GM21515 (cell line): ENCODE results near the gene SLC39A11.
"Not testable (repeated sequence)": the region's sequence is repeated elsewhere in the genome, so short reads cannot be mapped to it uniquely, and the experiment has no call there.

Experiments used
- ATAC-seq: cut with Tn5 transposase; IDR thresholded peaks from one replicate; pipeline ENCODE4 v1.9.1; 2021; ENCODE audit not compliant: unreplicated experiment

Gene SLC39A11, protein sequence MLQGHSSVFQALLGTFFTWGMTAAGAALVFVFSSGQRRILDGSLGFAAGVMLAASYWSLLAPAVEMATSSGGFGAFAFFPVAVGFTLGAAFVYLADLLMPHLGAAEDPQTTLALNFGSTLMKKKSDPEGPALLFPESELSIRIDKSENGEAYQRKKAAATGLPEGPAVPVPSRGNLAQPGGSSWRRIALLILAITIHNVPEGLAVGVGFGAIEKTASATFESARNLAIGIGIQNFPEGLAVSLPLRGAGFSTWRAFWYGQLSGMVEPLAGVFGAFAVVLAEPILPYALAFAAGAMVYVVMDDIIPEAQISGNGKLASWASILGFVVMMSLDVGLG

DNA sequence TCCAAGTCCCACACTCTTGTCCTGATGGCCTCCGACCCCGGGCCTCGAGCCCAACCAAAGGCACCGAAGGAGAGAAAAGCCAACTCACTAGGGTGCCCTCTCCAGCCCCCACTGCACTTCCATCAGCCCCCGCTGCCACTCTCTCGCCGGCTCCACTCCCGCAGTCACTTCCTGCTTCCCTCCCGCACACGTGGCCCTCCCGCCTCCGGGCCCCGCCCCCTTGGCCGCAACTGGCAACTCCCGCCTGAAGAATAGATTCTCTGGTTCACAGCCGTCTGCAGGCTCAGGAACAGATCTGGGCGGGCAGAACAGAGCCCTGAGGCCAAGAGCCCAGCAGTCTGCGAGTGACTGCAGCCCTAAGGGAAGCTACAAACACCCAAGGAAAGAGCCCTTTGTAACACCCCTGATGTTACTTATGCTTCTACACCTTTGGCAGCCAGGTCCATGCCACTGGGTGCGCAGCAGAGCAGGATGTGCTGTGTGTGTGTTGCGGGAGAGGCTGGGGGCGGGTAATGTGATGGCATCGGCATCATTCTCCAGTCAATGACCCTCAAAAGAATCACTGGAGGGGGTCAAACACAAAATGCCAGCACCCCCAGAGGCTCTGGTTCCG is at the start of gene SLC39A11:
SLC39A11 (minus strand) TSS at position 166 of the 613 bp plus-strand sequence. CDS start 3,924 bp downstream, outside the sequence.
- ATAC-seq = peak; percentile 99

DNA sequence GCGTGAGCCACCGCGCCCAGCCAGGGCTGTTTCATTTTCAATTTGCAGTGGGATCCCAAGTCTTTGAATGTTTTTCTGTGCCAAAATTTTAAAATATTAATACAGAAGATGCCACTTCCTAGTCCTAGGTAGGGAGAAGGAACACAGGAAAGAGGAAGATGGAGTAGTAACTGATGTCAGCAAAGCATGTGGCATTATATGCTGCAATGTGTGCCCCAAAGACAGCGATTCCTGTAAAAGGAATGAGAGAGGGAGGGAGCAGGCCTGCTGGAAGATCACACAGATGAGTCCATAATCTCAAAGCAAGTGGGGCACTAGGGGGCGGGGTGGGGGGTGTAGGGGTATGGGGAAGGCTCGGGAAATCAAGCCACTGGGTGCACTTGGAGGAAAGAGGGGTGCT is 48.9 kb upstream of the SLC39A11 start:
- no peak for ATAC-seq

DNA sequence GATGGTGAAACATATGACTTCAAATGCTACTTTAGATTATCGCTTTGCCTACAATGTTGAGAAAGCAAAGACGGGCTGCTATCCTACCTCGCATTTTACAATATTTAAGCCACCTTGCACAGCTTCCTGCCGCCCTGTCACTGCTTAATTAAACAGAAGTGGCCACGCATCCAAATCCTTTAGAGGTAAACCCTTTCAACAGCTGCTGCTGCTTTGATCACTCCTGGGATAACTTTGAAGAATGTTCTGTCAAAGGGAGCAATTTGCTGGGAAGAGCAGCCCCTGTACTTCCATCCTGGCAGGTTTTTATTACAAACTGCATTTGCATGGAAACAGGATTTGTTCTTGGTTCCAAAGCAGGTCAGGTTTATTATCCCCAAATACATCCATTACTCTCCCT is 48.1 kb upstream of the SLC39A11 start:
- no peak for ATAC-seq

DNA sequence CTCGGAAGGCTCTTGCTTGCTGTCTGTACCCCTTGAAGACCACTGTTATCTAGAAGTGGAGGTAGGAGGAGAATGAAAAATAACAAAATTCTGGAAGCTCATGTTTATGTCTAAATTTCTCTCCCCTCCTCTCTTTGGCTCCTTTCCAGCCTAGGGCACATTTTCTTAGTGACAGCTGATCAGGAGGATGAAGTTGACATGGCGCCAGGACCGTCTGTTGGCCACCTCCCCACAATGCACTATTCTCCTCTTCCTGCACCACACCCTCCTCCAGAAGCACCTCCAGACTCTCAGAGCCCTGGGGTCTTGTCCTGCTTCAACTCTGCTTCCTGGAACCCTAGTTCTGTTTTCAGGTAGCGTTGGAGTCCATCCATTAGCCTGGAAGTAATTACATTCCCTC is 46.8 kb upstream of the SLC39A11 start:
- ATAC-seq = no peak

DNA sequence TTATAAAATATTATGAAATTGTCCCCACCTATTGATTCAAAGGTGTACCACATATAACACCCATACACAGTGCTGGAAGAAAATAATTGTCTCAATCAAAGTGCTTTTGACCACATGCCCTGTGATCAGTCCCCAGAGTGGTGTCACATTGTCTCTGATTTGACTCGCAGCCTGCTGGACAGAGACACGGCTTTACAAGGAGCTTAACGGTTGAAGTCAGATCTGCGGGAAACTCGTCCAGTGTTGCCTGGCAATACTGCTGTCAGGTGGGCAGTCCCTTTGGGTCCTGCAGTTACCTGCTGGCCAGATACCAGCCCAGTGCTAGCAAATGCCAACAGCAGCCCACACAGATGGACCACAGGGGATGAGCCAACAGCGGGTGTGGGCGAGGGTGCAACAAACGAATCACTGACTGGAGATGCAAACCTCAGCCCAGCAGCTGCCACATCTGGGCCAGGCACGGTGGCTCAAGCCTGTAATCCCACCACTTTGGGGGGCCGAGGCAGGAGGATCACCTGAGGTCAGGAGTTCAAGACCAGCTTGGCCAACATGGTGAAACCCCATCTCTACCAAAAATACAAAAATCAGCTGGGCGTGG is 46.2 kb upstream of the SLC39A11 start:
- no peak for ATAC-seq

DNA sequence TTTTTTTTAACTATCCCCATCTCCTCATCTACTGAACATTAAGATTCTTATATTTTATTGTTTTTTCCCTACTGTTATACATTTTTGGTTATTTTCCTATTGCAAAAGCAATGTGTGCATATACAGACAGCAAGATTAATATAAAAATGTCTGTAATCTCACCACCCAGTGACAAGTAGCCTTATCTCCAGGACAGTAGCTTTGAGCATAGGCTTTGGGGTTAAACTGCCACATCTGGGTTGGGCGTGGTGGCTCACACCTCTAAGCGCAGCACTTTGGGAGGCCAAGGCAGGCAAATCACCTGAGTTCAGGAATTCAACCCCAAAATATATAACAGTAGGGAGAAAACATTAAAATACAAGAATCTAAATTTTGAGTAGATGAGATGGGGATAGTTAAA is 44.9 kb upstream of the SLC39A11 start:
- ATAC-seq = no peak

DNA sequence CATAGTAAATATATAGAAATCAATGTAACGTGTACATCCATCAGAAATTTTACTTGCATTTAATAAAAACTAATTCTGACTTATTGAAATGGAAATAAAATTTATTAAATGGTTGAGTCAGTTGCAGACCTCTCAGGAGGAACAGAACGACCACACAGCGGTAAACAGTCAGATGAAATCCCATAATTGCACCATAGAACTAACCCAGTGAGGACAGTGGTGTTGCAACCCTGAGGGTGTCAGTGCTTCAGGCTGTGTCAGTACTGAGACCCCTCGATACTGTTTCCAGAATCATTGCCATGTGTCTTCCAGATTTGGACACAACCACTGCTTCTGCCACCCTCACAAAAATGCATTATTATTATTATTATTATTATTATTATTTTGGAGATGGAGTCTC is 43.3 kb upstream of the SLC39A11 start:
- ATAC-seq = no peak

DNA sequence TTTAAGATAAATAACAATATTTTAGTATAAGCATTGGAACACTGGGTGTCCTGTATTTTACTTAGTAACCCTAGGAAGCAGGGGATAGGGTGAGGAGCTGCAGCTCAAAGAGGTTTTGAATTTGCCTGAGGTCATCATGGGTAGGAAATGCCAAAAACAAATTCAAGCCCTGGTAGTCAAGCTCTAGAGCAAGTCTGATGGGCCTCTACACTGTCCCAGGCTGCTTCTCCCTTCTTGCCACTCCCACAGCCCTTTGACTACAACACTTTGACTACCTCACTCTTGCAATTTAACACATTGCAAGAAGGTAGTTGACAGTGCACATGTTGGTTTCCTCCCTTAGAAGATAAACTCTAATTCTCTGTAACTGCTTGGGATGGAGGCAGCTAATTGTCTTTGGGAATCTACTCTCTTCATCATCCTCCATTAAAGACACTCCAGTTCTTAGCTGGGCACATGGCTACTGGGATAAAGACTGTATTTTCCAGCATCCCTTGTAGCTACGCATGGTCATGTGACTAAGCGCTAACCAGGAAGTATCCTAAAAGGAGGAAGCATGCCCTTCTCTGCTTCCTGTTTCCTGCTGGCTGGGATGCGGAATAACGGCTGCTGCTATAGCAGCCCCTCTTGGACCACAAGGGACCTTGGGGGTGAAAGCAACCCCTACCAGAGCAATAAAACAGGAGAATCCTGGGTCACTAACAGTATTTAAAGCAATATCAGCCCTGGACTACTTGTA is 41.6 kb upstream of the SLC39A11 start:
- no peak for ATAC-seq

DNA sequence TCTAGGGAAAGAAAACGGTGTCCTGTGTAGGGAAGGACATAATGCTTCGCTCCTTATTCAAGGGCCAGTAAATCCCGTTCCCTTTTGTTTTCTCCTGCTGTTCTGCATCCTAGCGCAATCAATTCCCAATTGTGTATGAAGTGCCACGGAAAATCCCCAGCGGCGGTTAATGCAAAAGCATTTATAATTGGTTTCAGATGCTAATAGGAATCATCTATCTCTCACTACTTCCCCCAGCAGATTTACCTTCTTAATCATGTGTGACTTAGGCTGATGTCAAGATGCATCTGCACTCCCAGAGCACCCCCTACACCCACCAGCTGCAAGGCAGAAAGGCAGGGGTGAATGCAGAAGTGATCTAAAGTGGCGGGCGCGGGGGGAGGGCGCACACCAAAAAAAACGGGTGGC is 39.6 kb upstream of the SLC39A11 start:
- ATAC-seq = no peak

DNA sequence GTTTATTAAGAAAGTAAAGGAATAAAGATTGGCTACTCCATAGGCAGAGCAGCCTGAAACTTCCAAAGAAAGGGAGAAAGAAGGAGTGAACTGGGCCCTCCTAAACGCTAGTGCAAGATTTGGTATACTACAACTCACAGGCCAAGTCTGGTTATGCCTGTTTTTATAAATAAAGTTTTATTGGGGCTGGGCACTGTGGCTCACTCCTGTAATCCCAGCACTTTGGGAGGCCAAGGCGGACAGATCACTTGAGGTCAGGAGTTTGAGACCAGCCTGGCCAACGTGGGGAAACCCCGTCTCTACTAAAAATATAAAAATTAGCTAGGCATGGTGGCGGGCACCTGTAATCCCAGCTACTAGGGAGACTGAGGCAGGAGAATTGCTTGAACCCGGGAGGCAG is 39.0 kb upstream of the SLC39A11 start:
- not testable (repeated sequence) for ATAC-seq

DNA sequence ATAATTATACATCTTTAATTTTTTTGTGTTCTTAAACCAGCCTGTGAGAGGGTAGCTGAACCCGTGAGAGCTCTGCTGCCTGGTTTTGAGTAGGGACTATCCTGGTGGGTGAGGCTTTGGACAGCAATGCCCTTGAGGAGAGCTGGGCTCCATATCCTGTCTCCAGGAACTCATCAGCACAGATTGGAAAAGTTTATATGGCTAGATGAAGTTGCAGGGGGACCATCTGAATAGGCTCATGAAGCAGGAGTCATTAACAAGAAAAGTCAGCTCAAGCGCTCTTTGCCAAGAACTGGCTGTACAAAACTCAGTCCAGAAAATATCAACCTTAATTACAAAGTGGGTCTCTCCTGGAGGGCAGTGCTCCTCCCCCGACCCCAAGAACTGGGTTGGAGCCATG is 38.5 kb upstream of the SLC39A11 start:
- ATAC-seq = no peak

DNA sequence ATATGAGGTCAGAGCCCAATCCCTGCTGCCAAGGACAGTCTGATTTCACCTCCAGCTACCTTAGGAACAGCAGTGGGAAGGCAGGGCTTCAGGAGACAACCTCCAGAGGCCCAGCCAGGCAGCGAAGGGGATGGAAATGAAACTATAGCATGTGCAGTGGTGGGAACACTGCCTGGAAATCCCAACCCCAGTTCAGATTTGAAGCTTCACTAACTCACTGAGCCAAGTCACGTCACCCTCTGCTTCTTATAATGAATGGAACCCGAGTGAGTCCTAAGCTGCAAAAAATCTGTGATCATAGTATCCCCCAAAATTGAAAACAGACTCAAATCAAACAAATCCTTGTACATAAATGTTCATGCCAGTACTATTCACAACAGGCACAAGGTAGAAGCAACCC is 36.0 kb upstream of the SLC39A11 start:
- no peak for ATAC-seq

DNA sequence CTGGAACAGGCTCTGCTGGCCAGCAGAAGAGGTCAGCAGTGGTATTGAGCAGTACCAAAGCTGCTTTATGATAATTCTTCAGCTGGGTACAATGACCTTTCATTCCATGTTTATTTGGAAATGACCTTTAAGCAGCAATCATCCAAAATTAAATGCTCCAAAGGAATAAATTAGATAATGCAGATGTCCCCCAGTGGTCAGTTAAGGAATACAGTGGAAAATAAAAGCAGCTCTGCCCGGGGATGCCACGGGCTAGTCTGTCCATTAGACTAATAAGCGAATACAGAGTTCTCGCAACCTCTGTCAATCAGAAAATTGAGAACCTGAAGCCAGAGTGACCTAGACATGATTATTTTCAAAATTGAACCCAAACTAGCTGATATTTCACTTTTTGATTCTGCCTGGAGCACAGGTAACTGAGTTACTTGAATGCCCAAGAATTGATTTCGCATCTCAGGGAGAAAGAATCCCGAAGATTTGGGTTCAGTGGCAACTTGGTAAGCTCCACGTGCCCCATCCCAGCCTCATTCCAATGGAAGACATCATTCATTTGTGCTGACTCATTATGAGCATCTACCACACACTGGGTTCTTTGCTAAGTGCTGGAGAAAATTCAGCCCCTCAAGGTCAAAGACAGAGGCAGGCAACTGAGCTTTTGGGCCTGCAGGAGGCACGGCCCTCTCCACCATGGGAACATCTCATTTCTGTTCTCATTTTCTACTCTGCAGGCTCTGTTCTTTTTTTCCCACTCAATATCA is 34.4 kb upstream of the SLC39A11 start:
- ATAC-seq = no peak

DNA sequence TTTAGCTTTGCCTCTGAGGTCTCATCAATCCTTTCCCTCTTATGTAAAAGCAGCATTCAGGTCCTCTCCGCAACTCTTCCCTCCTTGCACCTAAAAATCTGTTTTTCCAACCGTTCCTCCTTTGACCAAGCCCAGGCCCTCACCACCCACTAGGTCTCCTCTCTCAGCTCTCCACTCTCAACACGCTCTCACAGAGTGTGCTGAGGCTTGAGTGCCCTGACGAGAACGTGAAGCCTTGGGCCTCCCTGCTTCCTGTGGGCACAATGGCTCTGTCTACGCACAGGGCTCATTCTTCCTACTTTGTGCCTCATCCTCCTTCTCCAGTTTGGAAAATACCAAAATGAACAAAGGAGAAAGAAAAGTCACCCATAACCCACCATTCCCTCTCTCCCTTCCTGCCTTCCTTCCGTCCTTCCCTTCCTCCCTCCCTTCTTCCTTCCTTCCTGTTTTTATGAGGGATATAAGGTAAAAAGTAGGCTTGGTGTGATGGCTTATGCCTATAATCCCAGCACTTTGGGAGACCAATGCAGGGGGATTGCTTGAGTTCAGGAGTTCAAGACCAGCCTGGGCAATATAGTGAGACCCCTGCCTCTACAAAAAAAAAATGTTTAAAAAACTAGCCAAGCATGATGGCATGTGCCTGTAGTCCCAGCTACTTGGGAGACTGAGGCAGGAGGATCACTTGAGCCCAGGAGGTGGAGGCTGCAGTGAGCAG is 31.3 kb upstream of the SLC39A11 start:
- ATAC-seq = no peak

DNA sequence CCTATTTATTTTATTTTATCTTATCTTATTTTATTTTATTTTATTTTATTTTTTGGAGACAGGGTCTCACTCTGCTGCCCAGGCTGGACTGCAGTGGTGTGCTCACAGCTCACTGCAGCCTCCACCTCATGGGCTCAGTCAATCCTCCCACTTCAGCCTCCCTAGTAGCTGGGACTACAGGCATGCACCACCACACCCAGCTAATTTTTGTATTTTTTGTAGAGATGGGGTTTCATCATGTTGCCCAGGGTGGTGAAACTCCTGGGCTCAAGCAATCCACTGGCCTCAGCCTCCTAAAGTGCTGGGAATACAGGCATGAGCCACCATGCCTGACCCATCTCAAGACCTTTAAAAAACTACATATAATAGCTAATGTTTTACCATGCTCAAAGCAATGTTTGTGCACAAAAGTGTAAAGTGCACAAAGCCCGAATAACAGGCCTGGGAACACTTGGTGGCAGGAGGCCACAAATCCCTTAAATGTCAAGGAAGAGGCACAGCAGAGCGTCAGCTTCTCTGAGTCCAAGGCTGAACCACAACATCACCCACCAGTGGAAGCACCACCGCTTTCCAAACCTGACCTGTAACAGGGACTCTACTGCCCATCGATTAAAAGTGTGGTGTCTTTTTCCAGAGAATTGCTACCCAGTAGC is 30.6 kb upstream of the SLC39A11 start:
- ATAC-seq = no peak

DNA sequence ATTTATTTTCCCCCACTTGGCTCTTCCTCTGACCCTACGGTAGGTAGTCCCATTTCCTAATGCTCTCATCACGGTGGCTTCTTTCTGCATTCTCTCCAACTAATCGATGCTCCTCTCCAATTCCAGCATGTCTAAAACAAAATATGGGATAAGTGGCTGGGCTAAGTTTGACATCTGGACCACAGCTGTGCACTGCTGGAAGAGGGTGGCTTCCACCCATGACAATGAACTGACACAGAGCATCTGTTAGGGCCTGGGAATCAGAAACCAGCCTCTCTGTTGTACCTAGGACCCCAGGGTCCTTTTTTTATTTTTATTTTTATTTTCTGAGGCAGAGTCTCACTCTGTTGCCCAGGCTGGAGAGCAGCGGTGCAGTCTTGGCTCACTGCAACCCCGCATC is 29.0 kb upstream of the SLC39A11 start:
- ATAC-seq = no peak

DNA sequence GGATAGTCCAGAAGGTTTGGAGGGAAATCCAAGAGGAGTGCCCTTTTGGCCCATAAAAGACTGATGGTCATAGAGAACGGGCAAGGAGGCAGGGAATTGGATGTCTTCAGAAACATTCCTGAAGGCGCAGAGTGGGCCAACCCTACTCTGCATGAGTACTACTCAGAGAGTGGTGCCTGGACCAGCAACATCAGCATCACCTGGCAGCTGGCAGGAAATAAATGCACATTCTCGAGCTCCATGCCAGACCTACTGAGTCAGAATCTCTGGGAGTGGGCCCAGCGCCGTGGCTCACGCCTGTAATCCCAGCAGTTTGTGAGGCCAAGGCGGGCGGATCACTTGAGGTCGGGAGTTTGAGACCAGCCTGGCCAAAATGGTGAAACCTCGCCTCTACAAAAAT is 27.1 kb upstream of the SLC39A11 start:
- no peak for ATAC-seq

DNA sequence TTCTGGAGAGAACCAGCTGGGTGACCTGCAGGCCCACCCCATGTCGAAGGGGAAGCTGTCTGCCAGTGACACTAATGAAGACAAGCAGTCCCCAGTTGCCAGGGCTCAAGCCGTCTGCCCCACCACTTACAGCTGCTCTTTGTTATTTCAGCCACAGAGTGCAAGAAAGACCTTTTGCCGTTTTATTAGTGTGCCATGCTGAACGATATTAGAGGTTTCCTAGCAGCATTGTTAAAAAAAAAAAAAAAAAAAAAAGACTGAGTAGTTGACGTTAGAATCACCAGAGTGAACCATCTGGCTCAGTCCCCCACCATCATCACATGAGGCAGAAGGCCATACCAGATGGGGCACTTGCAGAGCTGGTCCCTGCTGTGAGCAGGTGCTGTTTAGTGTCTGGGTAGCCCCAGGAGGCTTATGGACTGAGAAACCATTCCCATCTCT is 26.5 kb upstream of the SLC39A11 start:
- no peak for ATAC-seq

DNA sequence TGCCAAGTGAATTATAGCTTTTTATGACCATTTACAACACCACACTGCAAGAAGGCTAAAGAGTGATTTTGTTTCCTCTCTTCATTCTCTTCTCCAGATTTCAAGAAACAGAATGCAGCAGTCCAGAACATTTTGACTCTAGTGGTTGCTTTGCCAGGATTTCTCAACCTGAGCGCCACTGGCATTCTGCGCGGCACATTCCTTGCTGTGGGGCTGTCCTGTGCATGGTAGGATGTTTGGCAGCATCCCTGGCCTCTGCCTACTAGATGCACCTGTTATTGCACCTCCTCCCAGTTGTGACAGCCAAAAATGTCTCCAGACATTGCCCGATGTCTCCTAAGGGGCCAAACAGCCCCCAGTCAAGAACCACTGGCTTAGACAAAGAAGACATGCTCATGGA is 25.7 kb upstream of the SLC39A11 start:
- no peak for ATAC-seq

DNA sequence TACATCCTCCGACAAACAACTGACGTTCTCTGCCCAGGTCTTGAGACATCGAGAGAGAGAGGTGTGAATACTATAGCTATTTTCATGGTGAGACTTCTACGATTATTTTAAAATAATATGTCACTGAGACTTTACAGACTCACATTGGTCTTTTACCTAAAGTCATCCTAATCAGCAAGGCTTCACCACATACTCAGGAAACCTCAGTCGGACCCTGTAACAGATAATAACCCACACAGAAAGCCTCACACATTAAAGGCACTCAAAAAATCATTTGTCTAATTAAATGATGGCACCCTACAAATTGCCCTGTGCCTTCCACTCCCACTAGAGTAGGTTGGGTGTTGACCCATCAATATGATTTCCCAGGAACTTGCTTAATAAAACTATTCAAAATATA is 19.8 kb upstream of the SLC39A11 start:
- ATAC-seq = no peak
